Muscle layer of colon (tissue), 2 donors: ENCODE data around the gene LRRC1.

Source experiments
- H3K27ac ChIP-seq: one replicate; pipeline ENCODE4 v1.7.0; 2013; ENCODE audit warnings: low read depth, mild to moderate bottlenecking, low read length, moderate library complexity
- H3K27me3 ChIP-seq, 2 donors: one replicate each; pipeline ENCODE4 v1.7.0; 2013; ENCODE audit warnings: low read length in 2 of 2, mild to moderate bottlenecking in 2 of 2; ENCODE audit not compliant: insufficient read depth in 2 of 2, control insufficient read depth in 1 of 2
- H3K36me3 ChIP-seq: one replicate; pipeline ENCODE4 v1.7.0; 2013; ENCODE audit warnings: mild to moderate bottlenecking, low read length; ENCODE audit not compliant: insufficient read depth
- H3K4me1 ChIP-seq: one replicate; pipeline ENCODE4 v1.7.0; 2013; ENCODE audit warnings: mild to moderate bottlenecking, low read length; ENCODE audit not compliant: insufficient read depth
- H3K4me3 ChIP-seq, 2 donors: one replicate each; pipeline ENCODE4 v1.7.0; 2013; ENCODE audit warnings: low read length in 2 of 2, low read depth in 1 of 2, mild to moderate bottlenecking in 1 of 2, moderate library complexity in 1 of 2
- H3K9ac ChIP-seq: one replicate; pipeline ENCODE4 v1.7.0; 2013; ENCODE audit warnings: low read length
- H3K9me3 ChIP-seq: one replicate; pipeline ENCODE4 v1.7.0; 2013; ENCODE audit warnings: mild to moderate bottlenecking, low read length
- donor health status: abdominal sarcoma.
- donor health status: Adenocarcinoma of cecum.

LRRC1 gene

DNA sequence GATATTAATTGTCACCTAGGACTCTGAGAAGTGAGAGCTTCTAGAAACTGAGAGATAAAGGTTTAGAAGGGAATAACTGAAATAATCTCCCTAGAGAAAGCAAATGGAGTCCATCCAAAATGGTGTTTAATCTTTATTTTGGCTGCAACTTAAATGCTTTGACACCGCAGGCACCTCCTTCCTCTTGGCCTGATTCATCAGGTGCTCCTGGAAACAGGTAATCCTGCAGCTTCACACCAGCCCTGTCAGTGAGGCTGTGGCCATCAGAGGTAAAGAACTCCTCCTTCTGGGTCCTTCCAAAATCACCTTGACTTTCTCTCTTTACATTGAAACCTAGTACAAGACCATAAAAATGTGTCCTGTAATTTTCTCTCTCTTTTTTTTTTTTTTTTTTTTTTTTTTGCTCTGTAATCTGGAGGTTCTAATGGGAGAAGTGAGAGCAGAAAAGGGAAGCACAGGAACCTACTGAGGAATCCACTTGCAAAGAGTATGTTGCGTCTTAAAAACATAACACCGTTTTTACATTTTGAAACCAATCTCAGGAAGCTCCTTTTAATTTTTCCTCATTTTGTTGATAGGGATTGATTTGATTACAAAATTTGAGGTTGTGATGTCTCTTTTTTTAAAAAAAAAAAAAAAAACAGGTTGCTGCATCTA lies 124.2 kb downstream of the LRRC1 start:
- H3K27ac ChIP-seq = no peak overlapping the region
- no peaks in the 10 kb centered on the region for H3K4me1 ChIP-seq
- no peak overlapping the region for H3K4me3 ChIP-seq
- H3K9ac ChIP-seq = no peak overlapping the region
- H3K9me3 ChIP-seq = no peaks in the 10 kb centered on the region
- H3K36me3 ChIP-seq = peaks cover 5% of the 10 kb centered on the region
- H3K27me3 ChIP-seq = no peaks in the 10 kb centered on the region

DNA sequence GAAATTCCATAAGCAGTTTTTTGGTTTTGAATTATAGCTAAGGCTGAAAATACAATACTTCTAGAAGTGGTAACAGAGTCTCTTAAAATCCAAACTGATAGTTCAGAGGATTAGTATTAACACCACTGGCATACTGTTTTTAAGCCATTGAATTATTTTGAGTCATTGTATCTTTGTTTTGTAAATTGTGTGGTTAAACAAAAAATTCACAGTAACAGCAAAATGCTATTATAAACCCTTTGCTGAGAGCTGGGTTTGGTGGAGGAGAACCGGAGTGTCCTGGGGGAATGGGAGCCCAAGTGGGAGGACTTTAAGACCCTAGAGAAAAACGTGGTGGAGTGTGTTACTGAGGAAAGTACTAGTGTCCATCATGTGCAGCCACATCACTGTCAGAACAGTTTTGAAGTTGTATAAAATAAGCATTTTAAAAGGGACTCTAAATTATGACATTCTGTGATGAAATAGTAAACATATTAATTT lies 125.1 kb downstream of the LRRC1 start:
- Histone ChIP-seq H3K36me3 (peaks cover 5% of the 10 kb centered on the region), H3K4me3 (no peak overlapping the region), H3K4me1 (no peaks in the 10 kb centered on the region), H3K9ac (no peak overlapping the region), H3K27me3 (no peaks in the 10 kb centered on the region), H3K27ac (no peak overlapping the region), H3K9me3 (no peaks in the 10 kb centered on the region)

DNA sequence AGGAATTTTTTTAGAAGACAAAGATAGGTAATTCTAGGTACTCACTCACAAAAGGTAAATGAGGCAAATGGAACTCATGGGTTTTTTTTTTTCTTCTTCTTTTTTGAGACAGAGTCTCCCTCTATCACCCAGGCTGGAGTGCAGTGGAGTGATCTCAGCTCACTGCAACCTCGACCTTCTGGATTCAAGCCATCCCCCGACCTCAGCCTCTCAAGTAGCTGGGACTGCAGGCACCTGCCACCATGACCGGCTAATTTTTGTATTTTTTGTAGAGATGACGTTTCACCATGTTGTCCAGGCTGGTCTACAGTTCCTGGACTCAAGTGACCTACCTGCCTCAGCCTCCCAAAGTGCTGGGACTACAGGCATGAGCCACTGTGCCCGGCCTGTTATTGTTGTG lies 126.1 kb downstream of the LRRC1 start:
- Histone ChIP-seq H3K9me3 (no peaks in the 10 kb centered on the region), H3K27me3 (no peaks in the 10 kb centered on the region), H3K4me1 (no peaks in the 10 kb centered on the region), H3K9ac (no peak overlapping the region), H3K27ac (no peak overlapping the region), H3K36me3 (peaks cover 5% of the 10 kb centered on the region), H3K4me3 (no peak overlapping the region)

DNA sequence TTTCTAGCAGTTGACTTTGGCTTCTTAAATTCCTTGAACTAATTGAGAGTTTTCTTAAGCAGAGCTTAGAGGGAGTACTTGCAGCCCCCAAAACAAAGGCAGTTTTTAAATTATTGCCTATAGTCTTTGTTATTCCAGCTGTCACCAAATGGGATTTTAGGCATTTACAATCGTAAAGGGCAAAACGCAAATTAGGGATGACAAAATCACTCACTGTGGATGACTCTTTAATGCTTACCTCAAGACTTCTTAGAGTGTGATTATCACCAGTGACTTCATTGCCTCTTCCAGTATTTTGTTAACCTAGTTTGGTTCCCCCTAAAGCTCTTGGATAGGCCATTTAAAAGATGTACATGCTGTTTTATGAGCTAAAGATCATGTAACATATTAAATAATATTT lies 126.8 kb downstream of the LRRC1 start:
- no peaks in the 10 kb centered on the region for H3K9me3 ChIP-seq
- no peak overlapping the region for H3K9ac ChIP-seq

DNA sequence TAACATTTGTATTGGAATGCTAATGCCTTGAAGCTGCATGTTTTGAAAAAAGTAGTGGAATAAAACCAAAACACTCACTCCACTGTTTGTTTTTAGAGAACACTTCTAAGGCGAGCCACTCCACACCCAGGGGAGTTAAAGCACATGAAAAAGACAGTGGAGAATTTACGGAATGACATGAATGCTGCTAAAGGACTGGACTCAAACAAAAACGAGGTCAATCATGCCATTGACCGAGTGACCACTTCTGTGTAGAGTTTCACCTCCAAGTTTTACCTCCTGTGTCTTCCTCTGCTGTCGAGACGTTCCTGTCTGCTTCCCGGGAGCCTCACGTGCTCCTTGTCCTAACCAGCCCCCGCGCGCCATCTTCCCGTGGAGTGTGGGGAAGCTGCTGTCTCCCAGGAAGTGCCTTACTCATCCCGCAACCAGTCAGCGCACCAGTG lies 127.8 kb downstream of the LRRC1 start:
- Histone ChIP-seq H3K36me3 (peaks cover 5% of the 10 kb centered on the region), H3K4me1 (no peaks in the 10 kb centered on the region), H3K4me3 (no peak overlapping the region), H3K27me3 (no peaks in the 10 kb centered on the region), H3K9me3 (no peaks in the 10 kb centered on the region), H3K9ac (no peak overlapping the region), H3K27ac (no peak overlapping the region)

More for the DNA sequence above, 126.8 kb downstream of the LRRC1 start:
- Histone ChIP-seq H3K36me3 (peaks cover 5% of the 10 kb centered on the region), H3K4me1 (no peaks in the 10 kb centered on the region), H3K27me3 (no peaks in the 10 kb centered on the region), H3K27ac (no peak overlapping the region), H3K4me3 (no peak overlapping the region)

DNA sequence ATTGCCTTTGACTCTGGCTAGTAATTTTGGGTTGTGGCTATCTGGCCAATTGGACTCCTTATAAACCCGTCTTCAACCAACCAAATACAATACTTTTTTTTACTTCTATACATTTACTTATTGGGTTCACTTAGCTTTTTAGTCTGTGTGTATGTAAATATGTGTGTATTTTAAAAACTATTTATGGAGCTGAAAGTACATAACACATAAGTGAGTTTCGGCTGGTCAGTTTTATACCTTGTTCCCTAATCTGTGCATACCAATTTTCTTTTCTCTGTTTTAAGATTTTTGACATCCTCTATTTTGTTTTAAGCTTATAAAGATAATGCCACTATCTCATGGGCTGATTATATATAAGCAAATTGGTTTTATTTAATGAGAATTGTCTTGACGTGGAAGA lies 129.5 kb downstream of the LRRC1 start:
- Histone ChIP-seq H3K27ac (no peak overlapping the region), H3K9me3 (no peaks in the 10 kb centered on the region), H3K4me1 (peaks cover 3% of the 10 kb centered on the region), H3K9ac (no peak overlapping the region), H3K27me3 (no peaks in the 10 kb centered on the region), H3K36me3 (peaks cover 5% of the 10 kb centered on the region), H3K4me3 (no peak overlapping the region)

DNA sequence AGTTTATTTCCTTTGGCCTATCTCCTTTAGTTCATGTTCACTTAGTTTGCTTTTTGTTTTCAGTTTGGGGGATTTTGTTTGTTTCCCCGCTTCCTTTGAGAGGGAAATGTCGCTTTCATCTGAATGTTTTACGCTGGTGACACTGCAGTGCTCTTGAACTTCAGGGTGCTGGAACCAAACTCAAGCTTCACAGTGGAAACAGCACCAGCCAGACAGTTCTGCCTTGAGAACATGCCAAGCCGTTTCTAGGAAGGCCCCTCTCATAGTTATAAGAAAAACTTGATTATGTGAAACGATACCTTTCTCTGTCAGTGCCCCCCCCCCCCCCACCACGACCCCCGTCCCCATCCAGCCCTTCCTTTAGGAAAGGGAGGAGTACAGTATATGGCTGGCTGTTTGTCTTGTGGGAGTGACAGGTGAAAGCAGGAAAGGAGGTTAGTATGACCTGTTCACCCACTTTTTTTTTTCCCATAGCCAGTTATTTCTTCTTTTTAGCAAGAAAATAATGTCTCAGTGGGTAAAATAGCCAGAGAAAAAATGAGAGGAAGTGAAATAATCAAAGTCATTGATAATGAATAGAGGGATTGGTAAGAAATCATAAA lies 130.1 kb downstream of the LRRC1 start:
- Histone ChIP-seq H3K4me3 (no peak overlapping the region), H3K9ac (no peak overlapping the region), H3K27ac (no peak overlapping the region), H3K36me3 (peaks cover 5% of the 10 kb centered on the region), H3K27me3 (no peaks in the 10 kb centered on the region), H3K9me3 (no peaks in the 10 kb centered on the region), H3K4me1 (peaks cover 3% of the 10 kb centered on the region)

DNA sequence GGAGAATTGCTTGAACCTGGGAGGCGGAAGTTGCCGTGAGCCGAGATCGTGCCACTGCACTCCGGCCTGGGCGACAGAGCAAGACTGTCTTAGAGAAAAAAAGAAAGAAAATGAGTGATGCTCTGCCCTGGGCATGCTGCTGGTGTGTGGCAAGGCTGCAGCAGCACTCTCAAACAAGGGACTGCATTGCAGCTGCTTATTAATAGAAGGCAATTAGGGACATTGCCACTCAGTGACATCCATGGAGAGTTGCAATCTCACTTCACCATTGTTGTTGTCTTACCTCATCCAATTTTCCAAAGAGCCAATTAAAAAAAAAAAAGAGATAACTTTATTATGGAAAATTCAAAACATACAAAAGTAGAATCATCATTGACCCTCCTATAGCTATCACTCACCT lies 131.1 kb downstream of the LRRC1 start:
- Histone ChIP-seq H3K36me3 (peaks cover 5% of the 10 kb centered on the region), H3K27me3 (no peaks in the 10 kb centered on the region), H3K9ac (no peak overlapping the region), H3K27ac (no peak overlapping the region), H3K9me3 (no peaks in the 10 kb centered on the region), H3K4me3 (no peak overlapping the region), H3K4me1 (peaks cover 3% of the 10 kb centered on the region)

DNA sequence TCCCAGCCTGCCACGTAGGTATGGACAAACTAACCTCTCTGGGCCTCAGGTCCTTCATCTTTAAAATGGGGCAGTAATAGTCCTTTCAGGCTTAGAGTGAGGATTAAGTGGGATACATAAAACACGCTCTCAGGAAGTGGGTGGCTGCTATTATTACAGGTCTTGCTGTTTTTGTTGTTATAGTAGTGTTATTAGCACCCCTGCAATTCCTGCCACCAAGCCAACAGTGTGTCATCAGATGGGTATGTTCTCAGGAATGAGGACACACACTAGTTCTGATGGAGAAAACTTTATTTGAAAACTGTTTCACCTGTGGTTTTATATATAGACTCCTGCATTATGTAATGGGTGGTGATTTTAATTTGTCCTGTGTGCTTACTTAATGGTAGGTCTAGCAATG lies 131.7 kb downstream of the LRRC1 start:
- Histone ChIP-seq H3K9ac (no peak overlapping the region), H3K4me3 (no peak overlapping the region), H3K9me3 (no peaks in the 10 kb centered on the region), H3K4me1 (peaks cover 3% of the 10 kb centered on the region), H3K27ac (no peak overlapping the region), H3K36me3 (peaks cover 5% of the 10 kb centered on the region), H3K27me3 (no peaks in the 10 kb centered on the region)

DNA sequence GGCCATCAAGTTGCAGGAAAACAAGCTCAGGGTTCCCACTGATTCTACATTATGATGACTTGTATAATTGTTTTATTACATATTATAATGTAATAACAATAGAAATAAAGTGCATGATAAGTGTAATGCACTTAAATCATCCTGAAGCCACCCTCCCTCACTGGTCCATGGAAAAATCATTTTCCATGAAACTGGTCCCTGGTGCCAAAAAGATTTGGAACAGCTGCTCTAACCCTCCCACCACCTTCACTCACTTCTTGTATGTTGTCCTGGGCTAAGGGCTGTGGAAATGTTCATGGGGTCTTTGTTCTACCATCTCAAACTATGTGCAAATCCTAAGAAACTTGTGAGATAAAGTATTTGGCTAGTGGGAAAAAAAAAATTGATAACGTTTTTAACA lies 133.8 kb downstream of the LRRC1 start:
- Histone ChIP-seq H3K9ac (no peak overlapping the region), H3K27me3 (no peaks in the 10 kb centered on the region), H3K27ac (no peak overlapping the region), H3K4me3 (no peak overlapping the region), H3K36me3 (no peaks in the 10 kb centered on the region), H3K9me3 (no peaks in the 10 kb centered on the region), H3K4me1 (peaks cover 3% of the 10 kb centered on the region)

DNA sequence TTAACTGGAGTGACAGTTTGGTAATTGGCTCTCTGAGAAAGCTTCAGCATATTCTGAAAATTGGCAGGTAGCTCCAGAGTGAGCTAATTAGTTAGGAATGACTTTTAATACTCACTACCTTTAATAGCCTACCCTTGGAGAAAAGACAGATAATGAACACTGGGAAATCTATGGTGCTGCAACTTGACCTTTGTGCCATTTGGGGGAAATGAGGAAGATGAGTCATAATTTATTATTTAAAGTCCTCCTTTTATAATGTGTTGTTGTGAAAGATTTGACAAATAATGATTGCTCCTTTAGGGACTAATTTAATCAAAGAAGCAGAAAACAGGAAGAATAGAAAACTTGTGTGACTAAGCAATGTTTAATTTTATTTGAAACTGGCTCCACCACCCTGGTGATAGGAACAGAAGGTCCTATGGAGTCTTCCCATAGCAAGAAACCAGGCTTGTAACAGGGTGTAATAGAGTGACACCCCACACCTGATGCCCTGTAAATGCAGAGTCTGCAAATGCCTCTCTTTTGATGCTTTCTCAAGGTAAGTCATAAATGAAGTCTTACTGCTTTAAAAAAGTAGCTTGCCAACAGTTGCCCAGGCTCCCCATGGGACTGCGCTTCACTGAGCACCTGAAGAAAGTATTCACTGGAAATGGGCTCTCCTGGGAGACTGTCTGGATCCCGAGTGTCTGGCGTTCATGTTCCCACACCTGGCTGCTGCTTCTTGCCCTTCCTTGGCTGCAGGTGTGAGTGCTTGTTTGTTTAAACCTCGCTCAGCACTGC lies 134.4 kb downstream of the LRRC1 start:
- Histone ChIP-seq H3K9ac (no peak overlapping the region), H3K36me3 (no peaks in the 10 kb centered on the region), H3K27me3 (no peaks in the 10 kb centered on the region), H3K4me1 (peaks cover 3% of the 10 kb centered on the region), H3K27ac (no peak overlapping the region), H3K4me3 (no peak overlapping the region), H3K9me3 (no peaks in the 10 kb centered on the region)
